ENCODE results near the gene STAC2. TPM values are rescaled to one million over a fixed set of nuclear protein-coding genes. Genes with fewer than 3 reads are reported as not detected.

The STAC2 gene
- total and polyA plus RNA-seq, 7 donors: 0.07 to 1.2 (median 0.32) TPM; not detected in 1

DNA sequence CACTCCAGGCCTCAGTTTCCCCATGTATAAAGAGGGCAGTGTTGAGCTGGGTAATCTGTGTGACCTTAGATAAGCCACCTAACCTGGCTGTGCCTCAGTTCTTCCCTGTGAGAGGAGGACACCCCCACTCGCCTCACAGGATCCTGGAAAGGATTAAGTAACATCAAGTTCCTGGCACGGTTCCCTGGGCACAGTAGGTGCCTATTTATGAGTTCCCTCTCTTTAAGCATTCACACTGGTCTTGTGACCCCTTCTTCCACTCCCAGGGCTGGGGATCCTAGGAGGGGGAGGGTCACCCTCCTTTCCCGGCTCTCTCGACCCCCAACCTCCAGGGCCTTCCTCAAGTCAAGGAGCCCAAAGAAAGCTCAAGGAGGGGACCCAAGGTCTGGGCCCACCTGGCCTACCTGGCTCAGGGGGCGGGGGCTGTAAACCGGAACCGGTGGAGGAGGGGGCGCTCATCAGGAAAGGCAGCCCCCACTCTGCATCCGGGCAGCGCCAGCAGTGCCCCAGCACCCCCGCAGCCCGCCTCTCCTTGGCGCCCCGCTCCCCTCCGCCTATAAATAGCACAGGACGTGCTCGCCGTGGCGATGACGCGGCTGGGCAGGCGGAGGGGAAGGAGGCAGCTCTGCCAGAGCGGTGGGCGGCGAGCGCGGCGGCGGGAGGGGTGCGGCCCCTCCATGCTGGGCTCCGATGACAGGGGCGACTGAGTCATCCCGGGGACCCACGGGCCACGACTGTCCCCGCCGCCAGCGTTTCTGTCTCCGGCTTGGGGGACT is 16.2 kb downstream of the STAC2 start:
- H3K4me3 ChIP-seq: peak overlapping the region; percentile 65
- H3K9me3 ChIP-seq: no peaks in the 10 kb centered on the region
- peak; percentile 76 to 87 (median 80) for ATAC-seq
- peak overlapping the region; percentile 80 for H3K27ac ChIP-seq
- peaks cover 5 to 9% of the 10 kb centered on the region in 2 donors for H3K36me3 ChIP-seq (ENCODE audit: insufficient read depth in 1 of 2, low read depth in 1 of 2)
- intact Hi-C loops (cut with DNase I): loop anchor here (5.0 to 10.0 kb wide), 2 partner anchors 33 to 135 kb away; no protein-coding TSS in a partner anchor
- TF ChIP-seq CTCF (IDR thresholded peaks at IDR 0.05): no peak
- 2% methylated on average over 27 to 39 of the region's 39 CpGs for WGBS, 3 donors
- DNase-seq: peak; percentile 85 to 93
- peaks cover 21% of the 10 kb centered on the region for H3K4me1 ChIP-seq
- H3K27me3 ChIP-seq (ENCODE audit: insufficient read depth in 3 of 3, low read length in 2 of 3): no peaks in the 10 kb centered on the region

- DNase-seq (peak in 1 of 2 donors; percentile 74), ATAC-seq (peak; percentile 11 to 69 (median 47))
- H3K27me3 ChIP-seq (ENCODE audit: insufficient read depth in 3 of 3, low read length in 2 of 3): no peaks in the 10 kb centered on the region
- H3K4me1 ChIP-seq: peaks cover 21% of the 10 kb centered on the region
- peak overlapping the region; percentile 65 for H3K4me3 ChIP-seq
- no peaks in the 10 kb centered on the region for H3K9me3 ChIP-seq
- intact Hi-C loops (cut with DNase I): loop anchor here (1.0 to 5.0 kb wide), 2 partner anchors 33 to 35 kb away; no protein-coding TSS in a partner anchor
- no peak for TF ChIP-seq CTCF (IDR thresholded peaks at IDR 0.05)
- H3K27ac ChIP-seq: peak overlapping the region; percentile 80
- 41 to 58% (median 45%) methylated on average over 8 of the region's 8 CpGs for WGBS, 3 donors
- H3K36me3 ChIP-seq (ENCODE audit: insufficient read depth in 1 of 2, low read depth in 1 of 2): peaks cover 9 to 15% of the 10 kb centered on the region in 2 donors
Measured at GRCh38 chr17:39208893-39209292, 16.9 kb downstream of the STAC2 start.

DNA sequence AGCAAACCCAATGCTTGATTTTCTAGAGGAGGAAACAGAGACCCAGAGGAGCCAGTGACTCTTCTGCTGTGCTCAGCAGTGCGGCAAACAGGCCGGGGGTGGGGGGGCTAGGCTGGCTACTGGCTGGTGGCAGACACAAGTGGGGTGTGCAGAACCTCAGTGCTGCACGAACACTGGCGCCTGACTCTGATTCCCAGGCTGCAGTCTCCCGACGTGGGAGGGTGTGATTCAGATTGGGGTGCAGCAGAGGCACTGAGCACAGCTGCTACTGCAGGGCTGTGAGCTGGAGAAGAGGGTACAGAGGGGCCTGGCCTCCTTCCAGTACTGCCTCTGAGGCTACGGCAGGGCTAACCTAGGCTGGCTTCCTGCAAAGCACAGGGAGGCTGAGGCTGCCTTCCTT is 17.6 kb downstream of the STAC2 start:
- DNase-seq: no peak
- Histone ChIP-seq H3K36me3 (ENCODE audit: insufficient read depth in 1 of 2, low read depth in 1 of 2) (peaks cover 11 to 22% of the 10 kb centered on the region in 2 donors), H3K27ac (peak overlapping the region; percentile 80), H3K4me1 (peaks cover 21% of the 10 kb centered on the region), H3K9me3 (no peaks in the 10 kb centered on the region), H3K27me3 (ENCODE audit: insufficient read depth in 3 of 3, low read length in 2 of 3) (no peaks in the 10 kb centered on the region), H3K4me3 (no peak overlapping the region)
- TF ChIP-seq CTCF (IDR thresholded peaks at IDR 0.05): no peak
- intact Hi-C loops (cut with DNase I): loop anchor here (1.0 to 5.0 kb wide), 2 partner anchors 34 to 36 kb away; no protein-coding TSS in a partner anchor
- WGBS, 3 donors: 63 to 70% (median 63%) methylated on average over 7 of the region's 7 CpGs
- ATAC-seq: no peak

GRCh38 chr17:39205112-39205526 is 20.6 kb downstream of the STAC2 start:
- Histone ChIP-seq H3K27me3 (ENCODE audit: insufficient read depth in 3 of 3, low read length in 2 of 3) (no peaks in the 10 kb centered on the region), H3K27ac (no peak overlapping the region), H3K4me3 (no peak overlapping the region), H3K9me3 (no peaks in the 10 kb centered on the region), H3K4me1 (peaks cover 37% of the 10 kb centered on the region), H3K36me3 (ENCODE audit: insufficient read depth in 1 of 2, low read depth in 1 of 2) (peaks cover 14 to 46% of the 10 kb centered on the region in 2 donors)
- TF ChIP-seq CTCF (IDR thresholded peaks at IDR 0.05): no peak
- no peak for DNase-seq
- intact Hi-C loops (cut with DNase I): loop anchor here in 1 of 2 donors (5.0 kb wide), 1 partner anchor 37 kb away; no protein-coding TSS in a partner anchor
- 74 to 80% (median 77%) methylated on average over 3 of the region's 3 CpGs for WGBS, 3 donors
- no peak for ATAC-seq

All from psoas muscle (tissue), 8 donors.